GM21825 (cell line): ENCODE results near the gene EARS2.
"Not testable (repeated sequence)": the region's sequence is repeated elsewhere in the genome, so short reads cannot be mapped to it uniquely, and the experiment has no call there.

Experiments used
- ATAC-seq: cut with Tn5 transposase; IDR thresholded peaks from one replicate; pipeline ENCODE4 v1.9.1; 2021; ENCODE audit warnings: mild to moderate bottlenecking, moderate library complexity; ENCODE audit not compliant: unreplicated experiment

Gene EARS2

DNA sequence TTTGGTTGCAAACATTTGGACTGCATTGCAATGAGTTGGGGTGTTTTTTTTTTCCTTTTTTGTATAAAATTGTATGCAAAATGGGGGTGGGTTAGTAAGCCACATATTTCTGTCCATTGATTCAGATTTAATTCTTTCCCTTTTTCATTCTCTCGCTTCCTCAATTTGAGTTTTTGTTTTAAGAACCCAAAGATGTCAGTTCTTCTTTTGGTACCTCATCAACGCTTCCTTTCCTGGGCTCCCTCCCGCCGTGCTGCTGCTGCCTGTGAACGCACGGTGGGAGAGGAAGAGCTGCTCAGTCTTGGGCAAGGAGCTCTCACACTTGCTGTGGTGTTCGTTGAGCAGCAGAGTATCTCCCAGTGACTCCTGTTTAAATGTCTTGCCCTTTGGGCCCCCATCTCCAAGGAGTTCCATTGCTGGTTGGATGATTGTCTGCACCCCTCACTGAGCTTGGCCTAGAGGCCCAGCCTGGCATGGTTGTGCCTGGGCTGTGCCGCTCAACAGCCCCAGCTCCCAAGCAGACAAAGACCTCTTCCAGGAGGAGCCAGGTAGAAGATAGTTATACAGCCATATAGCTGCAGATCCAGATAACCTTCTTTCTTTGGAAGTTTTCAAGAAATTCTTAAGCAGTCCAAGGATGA is 14.0 kb upstream of the EARS2 start:
- no peak for ATAC-seq

GRCh38 chr16:23567602-23568001 is 10.5 kb upstream of the EARS2 start:
- no peak for ATAC-seq

DNA sequence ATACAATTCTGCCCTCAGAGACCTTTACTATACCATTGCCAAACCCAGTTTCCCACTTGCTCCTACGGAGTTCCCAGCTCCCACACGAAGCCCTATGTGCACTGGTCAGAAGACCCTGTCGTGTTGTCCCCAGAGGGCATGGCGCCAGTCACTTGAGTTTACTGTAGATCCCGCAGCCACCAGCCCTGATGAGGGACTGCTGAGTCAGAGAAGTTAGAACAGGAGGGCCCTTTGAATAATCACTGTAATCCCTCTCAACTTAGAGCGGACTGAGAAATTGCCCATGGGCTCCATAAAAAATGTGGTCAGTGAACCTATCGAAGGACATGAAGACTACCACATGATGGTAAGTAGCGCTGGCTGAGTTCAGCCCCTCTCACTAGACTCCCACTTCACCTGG is 9.6 kb upstream of the EARS2 start:
- no peak for ATAC-seq

GRCh38 chr16:23564575-23565363 is 7.6 kb upstream of the EARS2 start:
- ATAC-seq: no peak

- ATAC-seq: no peak
Measured at GRCh38 chr16:23563186-23563585, 6.0 kb upstream of the EARS2 start.

GRCh38 chr16:23562505-23562904 is 5.4 kb upstream of the EARS2 start:
- ATAC-seq: no peak

DNA sequence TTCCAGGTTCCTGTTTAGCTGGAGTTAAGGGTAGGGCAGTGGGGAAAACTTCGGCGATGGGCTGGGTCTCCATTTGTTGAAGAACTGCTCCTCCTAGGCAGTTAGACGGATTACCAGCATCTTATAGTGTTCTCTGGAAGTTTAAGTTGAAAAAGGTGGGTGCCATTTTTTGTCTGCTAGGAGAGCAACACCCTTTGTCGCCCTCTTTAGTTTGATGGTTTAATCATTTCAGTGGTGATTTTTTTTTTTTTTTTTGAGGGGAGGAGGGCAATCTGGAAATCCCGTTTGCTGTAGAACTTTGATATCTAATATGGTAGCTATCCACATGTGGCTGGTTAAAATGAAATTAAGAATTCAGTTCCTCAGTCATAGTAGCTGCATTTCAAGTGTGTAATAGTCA is 4.4 kb upstream of the EARS2 start:
- no peak for ATAC-seq

DNA sequence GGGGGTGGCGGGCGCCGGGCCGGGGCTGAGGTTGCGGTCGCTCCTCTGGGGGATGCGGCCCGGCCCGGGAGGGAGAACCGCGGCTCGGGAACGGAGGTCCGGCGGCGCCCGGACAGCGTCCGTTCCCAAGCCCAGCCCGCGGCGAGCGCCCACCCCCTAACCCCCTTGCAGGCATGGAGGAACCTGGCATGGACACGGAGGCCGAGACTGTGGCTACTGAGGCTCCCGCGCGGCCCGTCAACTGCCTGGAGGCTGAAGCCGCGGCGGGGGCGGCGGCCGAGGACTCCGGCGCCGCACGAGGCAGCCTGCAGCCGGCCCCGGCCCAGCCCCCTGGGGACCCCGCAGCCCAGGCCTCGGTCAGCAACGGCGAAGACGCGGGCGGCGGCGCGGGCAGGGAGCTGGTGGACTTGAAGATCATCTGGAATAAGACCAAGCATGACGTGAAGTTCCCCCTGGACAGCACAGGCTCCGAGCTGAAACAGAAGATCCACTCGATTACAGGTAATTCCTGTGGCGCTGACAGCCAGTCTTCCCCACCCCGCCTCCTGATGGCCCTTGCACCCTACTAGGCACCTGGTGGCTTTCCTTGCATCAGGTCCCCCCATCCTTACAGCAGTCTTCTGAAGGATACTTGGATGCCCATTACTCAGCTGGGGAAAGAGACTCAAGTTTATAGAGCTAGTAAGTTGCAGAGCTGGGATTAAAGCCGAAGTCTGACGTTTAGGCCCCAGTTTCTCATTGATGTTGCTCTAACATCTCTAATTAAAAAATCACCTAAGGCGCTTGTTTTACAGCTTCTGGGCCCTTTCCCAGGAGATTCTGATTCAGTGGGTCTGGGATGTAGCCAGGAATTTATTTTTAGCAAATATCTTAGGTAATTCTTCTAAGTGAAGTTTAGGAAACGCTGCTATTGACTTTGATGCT is 891 bp upstream of the EARS2 start:
- ATAC-seq: no peak

- ATAC-seq: no peak
Measured at GRCh38 chr16:23554536-23554935, 2.6 kb downstream of the EARS2 start.

GRCh38 chr16:23552161-23552560 is 5.0 kb downstream of the EARS2 start:
- ATAC-seq: no peak

DNA sequence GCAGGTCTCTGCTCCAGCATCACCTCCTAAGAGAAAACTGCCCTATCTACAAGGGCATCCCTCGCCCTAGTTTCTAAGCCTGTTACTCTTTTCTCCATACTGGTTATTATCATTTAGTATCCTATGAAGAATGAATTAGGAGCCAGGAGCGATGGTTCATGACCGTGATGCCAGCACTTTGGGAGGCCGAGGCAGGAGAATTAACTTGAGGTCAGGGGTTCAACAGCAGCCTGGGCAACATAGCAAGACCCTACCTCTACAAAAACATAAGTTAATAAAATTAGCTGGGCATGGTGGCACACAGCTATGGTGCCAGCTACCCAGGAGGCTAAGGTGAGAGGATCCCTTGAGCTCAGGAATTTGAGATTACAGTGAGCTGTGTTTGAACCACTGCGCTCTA is 7.2 kb downstream of the EARS2 start:
- ATAC-seq: no peak

DNA sequence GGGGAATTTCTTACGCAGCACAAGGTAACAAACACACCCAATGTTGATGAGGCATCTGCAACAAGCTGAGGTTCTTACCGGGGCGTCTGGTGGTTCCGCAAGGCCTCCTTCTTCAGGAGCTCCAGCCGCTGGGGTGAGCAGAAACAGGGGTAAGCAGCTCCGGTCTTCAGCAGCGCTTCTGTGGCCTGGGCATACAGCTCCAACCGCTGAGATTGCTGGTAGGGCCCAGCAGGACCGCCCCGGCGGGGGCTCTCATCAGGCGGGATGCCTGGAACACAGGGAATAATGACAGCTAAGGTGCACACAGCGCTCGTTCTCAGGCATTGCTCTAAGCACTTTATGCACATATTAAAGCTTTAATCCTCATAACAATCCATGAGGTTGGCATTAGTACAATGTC is 12.7 kb downstream of the EARS2 start:
- no peak for ATAC-seq

DNA sequence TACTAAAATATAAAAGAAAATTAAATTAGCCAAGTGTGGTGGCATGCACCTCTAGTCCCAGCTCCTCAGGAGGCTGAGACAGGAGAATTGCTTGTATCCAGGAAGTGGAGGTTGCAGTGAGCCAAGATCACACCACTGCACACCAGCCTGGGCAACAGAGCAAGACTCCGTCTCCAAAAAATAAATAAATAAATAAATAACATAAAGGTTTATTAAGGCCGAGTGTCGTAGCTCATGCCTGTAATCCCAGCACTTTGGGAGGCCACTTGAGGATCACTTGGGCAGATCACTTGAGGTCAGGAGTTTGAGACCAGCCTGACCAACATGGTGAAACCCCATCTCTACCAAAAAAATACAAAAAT is 16.4 kb downstream of the EARS2 start:
- ATAC-seq: not testable (repeated sequence)

- no peak for ATAC-seq
Measured at GRCh38 chr16:23539984-23540816, 16.9 kb downstream of the EARS2 start.

GRCh38 chr16:23538919-23539278 is 18.3 kb downstream of the EARS2 start:
- ATAC-seq: no peak

DNA sequence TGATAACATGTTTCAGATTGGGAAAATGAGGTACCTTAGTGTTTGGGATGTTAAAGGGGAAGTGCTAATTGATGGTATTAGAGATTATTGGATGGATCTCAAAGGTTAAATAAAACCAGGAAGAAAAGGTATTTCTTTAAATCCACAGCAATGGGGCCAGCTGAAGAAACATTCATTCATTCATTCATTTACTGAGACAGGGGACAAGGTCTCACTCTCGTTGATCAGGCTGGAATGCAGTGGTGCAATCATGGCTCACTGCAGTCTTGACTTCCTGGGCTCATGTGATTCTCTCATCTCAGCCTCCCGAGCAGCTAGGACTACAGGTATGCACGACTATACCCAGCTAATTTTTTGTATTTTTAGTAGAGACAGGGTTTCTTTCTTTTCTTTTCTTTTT is 19.8 kb downstream of the EARS2 start:
- ATAC-seq: no peak

GRCh38 chr16:23535901-23536300 is 21.2 kb downstream of the EARS2 start:
- ATAC-seq: no peak

- ATAC-seq: no peak
Measured at GRCh38 chr16:23534868-23535860, 22.0 kb downstream of the EARS2 start.

DNA sequence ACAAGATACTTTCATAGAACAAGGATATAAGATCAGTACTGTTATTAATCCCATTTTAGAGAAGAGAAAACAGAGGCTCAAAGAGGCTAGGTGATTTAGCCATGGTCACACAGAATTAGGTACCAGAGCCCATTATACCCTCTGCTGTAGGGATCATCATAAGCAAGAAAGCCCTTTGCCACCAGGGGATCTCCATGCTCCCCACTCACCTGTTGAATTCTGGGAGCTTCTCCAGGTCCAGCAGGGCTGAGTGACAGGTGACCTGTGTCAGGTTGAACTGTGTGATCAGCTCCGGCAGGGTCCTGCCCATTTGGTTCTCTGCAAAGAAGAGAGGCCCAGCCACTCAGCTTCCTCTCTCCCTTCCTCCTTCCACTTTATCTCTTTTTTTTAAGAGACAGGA is 24.7 kb downstream of the EARS2 start:
- no peak for ATAC-seq

GRCh38 chr16:23530062-23530461 is 27.1 kb downstream of the EARS2 start:
- ATAC-seq: no peak
